CD4-positive, alpha-beta T cell (primary cell): ENCODE measurements around the gene MGST1. TPM values are rescaled to one million over a fixed set of nuclear protein-coding genes. Genes with fewer than 3 reads are reported as not detected.
A peak's percentile ranks its signal among the peaks of the same experiment; 100 is the strongest.

ENCODE experiments used
- ATAC-seq: fragments of 200-7000 bp; cut with Tn5 transposase; one replicate; pipeline ENCODE4 v1.10.0; 2022; ENCODE audit warnings: mild to moderate bottlenecking; ENCODE audit not compliant: poor library complexity
- CTCF ChIA-PET: fragments of 350-600 bp; sonication (Branson Sonifier 250); formaldehyde crosslinking; loops from one replicate; lab custom pipeline; 2021; ENCODE audit warnings: antibody characterized with exemption, inconsistent platforms; lab: Charles Lee
- POLR2A ChIA-PET: fragments of 350-600 bp; sonication (Branson Sonifier 250); formaldehyde crosslinking; loops from one replicate; lab custom pipeline; 2021; ENCODE audit warnings: antibody characterized with exemption, inconsistent platforms; lab: Charles Lee
- DNase-seq, 14 experiments: peaks; one replicate each; pipeline ENCODE4 v3.0.0-alpha.2; 2013 to 2020; ENCODE audit warnings: mixed read lengths in 2 of 14
- H3K27ac ChIP-seq, 2 donors: one replicate each; pipeline versions ENCODE4 v1.5.1 to v1.7.0; 2013; ENCODE audit warnings: low read length in 2 of 2, low read depth in 1 of 2, mild to moderate bottlenecking in 1 of 2
- H3K27me3 ChIP-seq, 2 experiments: 1 replicate in 1 of 2; 2 replicates in 1 of 2; pipeline versions ENCODE4 v1.6.1 to v1.7.0; 2013; ENCODE audit warnings: low read length in 2 of 2, control low read depth in 1 of 2, mild to moderate bottlenecking in 1 of 2, moderate library complexity in 1 of 2; ENCODE audit not compliant: insufficient read depth in 2 of 2, control insufficient read depth in 1 of 2
- H3K36me3 ChIP-seq: one replicate; pipeline ENCODE4 v1.6.1; 2013; ENCODE audit warnings: low read length, control low read depth; ENCODE audit not compliant: insufficient read depth
- H3K4me1 ChIP-seq: one replicate; pipeline ENCODE4 v1.6.1; 2013; ENCODE audit warnings: low read length, control low read depth; ENCODE audit not compliant: insufficient read depth
- H3K4me3 ChIP-seq: one replicate; pipeline ENCODE4 v1.5.1; 2013; ENCODE audit warnings: mild to moderate bottlenecking, low read length, moderate library complexity
- H3K9me3 ChIP-seq, 2 experiments: 1 replicate in 1 of 2; 2 replicates in 1 of 2; pipeline versions ENCODE4 v1.6.1 to v1.7.0; 2013; ENCODE audit warnings: low read length in 2 of 2, mild to moderate bottlenecking in 2 of 2, control low read depth in 1 of 2, moderate library complexity in 1 of 2; ENCODE audit not compliant: control insufficient read depth in 1 of 2, insufficient read depth in 1 of 2
- H3K27ac Mint-ChIP-seq: one replicate; pipeline ENCODE4 v1.8.0; 2020; ENCODE audit warnings: mixed read lengths
- H3K27me3 Mint-ChIP-seq: one replicate; pipeline ENCODE4 v1.8.0; 2021; ENCODE audit warnings: mixed read lengths
- H3K36me3 Mint-ChIP-seq: one replicate; pipeline ENCODE4 v1.8.0; 2021; ENCODE audit warnings: low read depth, mixed read lengths
- H3K4me1 Mint-ChIP-seq: one replicate; pipeline ENCODE4 v1.8.0; 2021; ENCODE audit warnings: low read depth, mixed read lengths
- H3K4me3 Mint-ChIP-seq: one replicate; pipeline ENCODE4 v1.8.0; 2020; ENCODE audit warnings: mild to moderate bottlenecking, mixed read lengths
- H3K9me3 Mint-ChIP-seq: one replicate; pipeline ENCODE4 v1.8.0; 2020; ENCODE audit warnings: mixed read lengths
- intact Hi-C, 2 experiments: fragments of 100-400 bp; cut with DNase I in 1 of 2; cut with micrococcal nuclease in 1 of 2; formaldehyde crosslinking; loops; one replicate each; pipeline versions ENCODE4 v1.15.1 to v1.9.0; 2023 to 2025; cut with DNase I, micrococcal nuclease
- total RNA-seq, 174 experiments: library from RNA in 2 of 174; stranded (reverse) in 2 of 174; gene quantifications; one replicate each; pipeline ENCODE4 v1.2.3 and lab custom pipeline; 2021 to 2026
- TF ChIP-seq, protein P1 (sequence below): fragments of 200-600 bp; IDR thresholded peaks from one replicate; pipeline ENCODE4 v1.8.0; 2022; ENCODE audit warnings: antibody characterized with exemption, mild to moderate bottlenecking

Gene MGST1
- total RNA-seq, 2 experiments from 2014 or later: 1.4 TPM; not detected in 1

DNA sequence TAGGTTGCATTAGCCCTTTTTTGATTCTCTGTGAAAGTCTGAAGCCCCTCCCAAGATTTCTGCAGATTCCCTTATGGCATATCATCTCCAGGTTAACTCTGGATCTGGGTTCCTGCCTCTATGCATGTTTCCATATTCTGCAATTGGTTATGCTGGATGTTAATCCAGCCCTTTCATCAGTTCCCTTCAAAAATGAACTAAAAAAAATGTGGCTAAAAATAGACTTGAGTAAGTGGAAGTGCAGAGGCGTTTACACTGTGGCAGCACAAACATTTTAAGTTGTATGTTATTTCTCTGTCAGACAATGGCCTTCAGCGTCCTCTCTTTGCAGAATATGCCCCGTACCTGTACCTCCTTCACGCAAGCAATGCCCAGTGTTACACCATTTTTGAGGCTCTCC, 11.4 kb downstream of the MGST1 start:
- H3K36me3 ChIP-seq: no peaks in the 10 kb centered on the region
- no peak for DNase-seq
- Mint-ChIP-seq H3K9me3 (peaks cover 5% of the 10 kb centered on the region), H3K36me3 (no peaks in the 10 kb centered on the region), H3K4me3 (no peak overlapping the region), H3K27me3 (no peaks in the 10 kb centered on the region), H3K27ac (no peak overlapping the region), H3K4me1 (no peaks in the 10 kb centered on the region)
- no peak overlapping the region for H3K4me3 ChIP-seq
- TF ChIP-seq, protein P1, sequence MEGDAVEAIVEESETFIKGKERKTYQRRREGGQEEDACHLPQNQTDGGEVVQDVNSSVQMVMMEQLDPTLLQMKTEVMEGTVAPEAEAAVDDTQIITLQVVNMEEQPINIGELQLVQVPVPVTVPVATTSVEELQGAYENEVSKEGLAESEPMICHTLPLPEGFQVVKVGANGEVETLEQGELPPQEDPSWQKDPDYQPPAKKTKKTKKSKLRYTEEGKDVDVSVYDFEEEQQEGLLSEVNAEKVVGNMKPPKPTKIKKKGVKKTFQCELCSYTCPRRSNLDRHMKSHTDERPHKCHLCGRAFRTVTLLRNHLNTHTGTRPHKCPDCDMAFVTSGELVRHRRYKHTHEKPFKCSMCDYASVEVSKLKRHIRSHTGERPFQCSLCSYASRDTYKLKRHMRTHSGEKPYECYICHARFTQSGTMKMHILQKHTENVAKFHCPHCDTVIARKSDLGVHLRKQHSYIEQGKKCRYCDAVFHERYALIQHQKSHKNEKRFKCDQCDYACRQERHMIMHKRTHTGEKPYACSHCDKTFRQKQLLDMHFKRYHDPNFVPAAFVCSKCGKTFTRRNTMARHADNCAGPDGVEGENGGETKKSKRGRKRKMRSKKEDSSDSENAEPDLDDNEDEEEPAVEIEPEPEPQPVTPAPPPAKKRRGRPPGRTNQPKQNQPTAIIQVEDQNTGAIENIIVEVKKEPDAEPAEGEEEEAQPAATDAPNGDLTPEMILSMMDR: no peak
- no peaks in the 10 kb centered on the region for H3K27me3 ChIP-seq
- no peak overlapping the region for H3K27ac ChIP-seq
- ATAC-seq: no peak
- ChIA-PET CTCF (no interaction called here), POLR2A (no interaction called here)
- no peaks in the 10 kb centered on the region for H3K4me1 ChIP-seq
- intact Hi-C loops: no loop called here
- peaks cover 0 to 5% of the 10 kb centered on the region in 2 experiments for H3K9me3 ChIP-seq

DNA sequence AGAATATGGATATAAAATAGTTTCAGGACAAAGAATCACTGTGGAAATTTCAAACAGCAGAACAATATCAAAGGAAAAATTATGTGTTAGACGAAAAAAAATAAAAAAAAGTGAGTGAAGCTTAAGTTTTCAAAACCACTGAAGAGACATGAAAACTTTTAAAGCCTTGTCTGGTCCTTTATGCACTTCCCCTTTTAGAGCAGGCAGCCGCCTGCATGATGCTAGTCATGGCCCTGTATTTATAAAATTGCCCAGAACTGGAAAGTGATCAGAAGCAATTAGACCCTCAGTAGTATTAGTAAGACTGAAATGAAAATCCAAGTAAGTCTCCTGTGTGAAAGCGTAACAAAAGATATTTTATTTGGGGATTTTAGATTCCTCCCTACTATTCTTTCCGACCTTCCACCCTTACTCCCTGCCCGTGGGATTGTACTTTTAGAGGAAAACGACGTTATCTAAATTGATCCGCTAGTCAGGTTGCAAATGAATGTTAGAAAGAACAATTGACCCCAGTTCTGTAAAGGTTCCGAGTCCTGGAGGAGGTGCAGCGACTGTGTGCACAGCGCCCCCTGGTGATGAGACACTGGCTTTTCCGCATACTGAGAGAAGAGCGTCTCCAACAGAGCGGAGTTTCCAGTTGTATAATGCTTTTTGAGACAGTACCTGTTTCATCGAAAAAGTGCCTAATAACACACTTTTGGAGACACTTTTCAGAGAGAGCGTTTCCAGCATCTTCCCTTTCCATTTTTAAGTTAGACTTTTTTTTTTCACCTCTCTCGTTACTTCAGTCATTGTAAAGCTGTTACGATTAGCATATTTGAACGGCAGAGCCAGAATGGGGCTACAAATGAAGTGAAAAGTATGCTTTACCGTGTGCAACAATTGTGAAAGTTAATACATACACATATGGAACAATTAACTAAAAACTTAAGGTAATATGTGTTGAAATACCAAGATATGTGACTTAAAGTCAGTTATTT, 12.4 kb downstream of the MGST1 start:
- TF ChIP-seq, protein P1: no peak
- Histone ChIP-seq H3K27ac (no peak overlapping the region), H3K9me3 (peaks cover 0 to 5% of the 10 kb centered on the region in 2 experiments), H3K27me3 (no peaks in the 10 kb centered on the region), H3K36me3 (no peaks in the 10 kb centered on the region), H3K4me3 (no peak overlapping the region), H3K4me1 (no peaks in the 10 kb centered on the region)
- ChIA-PET CTCF (no interaction called here), POLR2A (no interaction called here)
- intact Hi-C loops: no loop called here
- DNase-seq (peak in 2 of 14 experiments; percentile 31 to 36), ATAC-seq (no peak)
- Mint-ChIP-seq H3K36me3 (no peaks in the 10 kb centered on the region), H3K4me1 (no peaks in the 10 kb centered on the region), H3K27ac (no peak overlapping the region), H3K4me3 (no peak overlapping the region), H3K27me3 (no peaks in the 10 kb centered on the region), H3K9me3 (peaks cover 5% of the 10 kb centered on the region)

DNA sequence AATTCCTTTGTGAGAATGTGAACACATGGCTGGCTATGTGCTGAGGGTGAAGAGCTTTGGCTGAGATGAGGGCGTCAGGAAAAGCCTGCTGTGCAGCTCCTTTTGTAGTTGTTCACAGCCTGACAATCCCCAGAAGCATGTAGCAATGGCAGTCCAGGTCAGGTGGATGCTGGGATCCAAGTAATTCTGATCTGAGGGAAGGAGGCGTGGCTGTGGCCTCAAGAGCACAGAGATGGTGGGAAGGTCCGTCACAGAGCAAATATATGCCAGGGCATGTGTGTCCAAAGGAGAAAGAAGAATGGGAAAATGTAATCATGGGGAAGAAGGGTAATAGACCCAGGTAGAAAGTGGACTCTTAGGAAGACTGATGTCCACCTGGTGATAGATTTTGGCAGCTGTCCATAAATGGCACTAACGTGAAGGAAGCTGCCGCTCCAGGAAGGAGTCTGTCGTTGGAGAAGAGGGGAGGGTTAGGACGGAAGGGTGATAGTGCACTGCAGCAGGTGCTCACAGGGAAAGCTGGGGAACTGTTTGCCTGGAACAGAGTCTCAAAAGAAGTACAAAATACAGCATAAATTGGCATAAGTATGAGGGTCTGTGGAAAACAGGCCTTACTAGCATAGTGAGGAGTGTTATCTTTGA, 13.8 kb downstream of the MGST1 start:
- ChIA-PET POLR2A (no interaction called here), CTCF (no interaction called here)
- H3K9me3 Mint-ChIP-seq: peaks cover 5% of the 10 kb centered on the region
- intact Hi-C loops: no loop called here
- no peaks in the 10 kb centered on the region for H3K4me1 Mint-ChIP-seq
- Histone ChIP-seq H3K27ac (no peak overlapping the region), H3K9me3 (no peaks in the 10 kb centered on the region), H3K36me3 (no peaks in the 10 kb centered on the region), H3K27me3 (no peaks in the 10 kb centered on the region), H3K4me3 (no peak overlapping the region), H3K4me1 (no peaks in the 10 kb centered on the region)
- H3K27me3 Mint-ChIP-seq: no peaks in the 10 kb centered on the region
- H3K27ac Mint-ChIP-seq: no peak overlapping the region
- TF ChIP-seq, protein P1: no peak
- DNase-seq (no peak), ATAC-seq (no peak)
- no peaks in the 10 kb centered on the region for H3K36me3 Mint-ChIP-seq
- no peak overlapping the region for H3K4me3 Mint-ChIP-seq
